Stimulated activated CD8-positive, alpha-beta memory T cell treated with anti-CD3 and anti-CD28 coated beads, Interleukin-15, amount 100 ng/mL, for 4 hours (primary cell): Measurements from ENCODE around the gene NECTIN2.
"Not testable (repeated sequence)": the region's sequence is repeated elsewhere in the genome, so short reads cannot be mapped to it uniquely, and the experiment has no call there.

Experiments used
- DNase-seq, 2 donors: peaks; one replicate each; pipeline ENCODE4 v3.0.0-alpha.2; 2020; ENCODE audit warnings: low read depth in 2 of 2

The NECTIN2 gene

GRCh38 chr19:44884566-44884965 lies 38.5 kb downstream of the NECTIN2 start:
- DNase-seq = no peak

DNA sequence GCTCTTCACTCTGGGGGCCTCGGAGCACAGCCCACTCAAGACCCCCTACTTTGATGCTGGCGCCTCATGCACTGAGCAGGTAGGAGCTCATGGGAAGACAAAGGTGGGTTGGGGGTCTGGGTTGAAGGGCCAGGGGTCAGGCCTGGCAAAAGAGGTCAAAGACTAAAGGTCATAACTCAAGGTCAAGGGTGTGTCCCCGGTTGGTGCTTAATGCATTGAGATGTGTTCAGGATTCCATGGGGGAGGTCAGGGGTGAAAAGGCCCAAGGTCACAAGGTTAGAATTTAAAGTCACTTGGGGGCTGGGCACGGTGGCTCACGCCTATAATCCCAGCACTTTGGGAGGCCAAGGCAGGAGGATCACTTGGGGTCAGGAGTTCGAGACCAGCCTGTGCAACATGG lies 40.0 kb downstream of the NECTIN2 start:
- no peak for DNase-seq

DNA sequence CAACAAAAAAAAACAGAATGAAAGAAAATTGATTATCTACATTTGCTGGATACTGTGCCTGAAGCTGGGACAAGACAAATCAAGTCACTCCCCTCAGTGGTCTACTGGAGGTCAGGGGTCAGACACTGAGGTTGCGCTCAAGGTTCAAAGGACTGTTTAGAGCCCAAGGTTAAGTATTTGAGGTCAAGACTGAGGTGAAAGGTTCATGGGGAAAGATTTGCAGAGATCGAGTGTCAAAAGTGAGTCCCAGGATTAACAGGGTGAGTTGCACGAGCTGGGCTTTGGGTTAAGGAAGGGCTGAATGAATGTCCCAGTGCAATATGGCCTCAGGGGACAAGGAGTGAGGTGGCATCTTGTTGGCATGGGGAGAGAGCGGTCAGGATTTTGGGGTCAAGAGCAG lies 41.6 kb downstream of the NECTIN2 start:
- DNase-seq = no peak

DNA sequence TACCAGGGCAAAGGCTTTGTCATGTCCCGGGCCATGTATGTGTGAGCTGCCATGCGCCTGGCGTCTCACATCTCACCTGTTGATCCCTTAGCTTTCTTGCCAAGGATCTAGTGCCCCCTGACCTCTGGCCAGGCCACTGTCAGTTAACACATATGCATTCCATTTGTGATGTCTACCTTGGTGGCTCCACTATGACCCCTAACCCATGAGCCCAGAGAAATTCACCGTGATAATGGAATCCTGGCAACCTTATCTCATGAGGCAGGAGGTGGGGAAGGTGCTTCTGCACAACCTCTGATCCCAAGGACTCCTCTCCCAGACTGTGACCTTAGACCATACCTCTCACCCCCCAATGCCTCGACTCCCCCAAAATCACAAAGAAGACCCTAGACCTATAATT lies 42.2 kb downstream of the NECTIN2 start:
- not testable (repeated sequence) for DNase-seq

DNA sequence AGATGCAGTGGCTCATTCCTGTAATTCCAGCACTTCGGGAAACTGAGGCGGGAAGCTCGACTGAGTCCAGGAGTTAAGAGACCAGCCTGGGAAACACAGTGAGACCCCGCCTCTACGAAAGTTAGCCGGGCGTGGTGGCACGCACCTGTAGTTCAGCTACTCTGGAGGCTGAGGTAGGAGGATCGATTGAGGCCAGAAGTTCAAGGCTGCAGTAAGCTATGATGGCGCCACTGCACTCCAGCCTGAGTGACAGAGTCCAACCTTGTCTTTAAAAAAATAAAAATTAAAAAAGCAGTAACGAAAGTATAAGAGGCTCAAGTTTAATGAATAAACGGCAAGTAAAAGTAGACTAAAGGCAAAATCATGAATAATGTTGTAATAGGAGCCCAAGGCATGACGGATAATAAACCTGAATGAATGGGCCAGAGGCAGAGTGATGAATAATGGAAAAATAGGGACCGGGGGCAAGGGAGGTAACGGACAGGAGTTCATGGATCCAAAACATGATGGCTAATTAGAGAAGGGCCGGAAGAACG lies 43.8 kb downstream of the NECTIN2 start:
- DNase-seq = no peak

DNA sequence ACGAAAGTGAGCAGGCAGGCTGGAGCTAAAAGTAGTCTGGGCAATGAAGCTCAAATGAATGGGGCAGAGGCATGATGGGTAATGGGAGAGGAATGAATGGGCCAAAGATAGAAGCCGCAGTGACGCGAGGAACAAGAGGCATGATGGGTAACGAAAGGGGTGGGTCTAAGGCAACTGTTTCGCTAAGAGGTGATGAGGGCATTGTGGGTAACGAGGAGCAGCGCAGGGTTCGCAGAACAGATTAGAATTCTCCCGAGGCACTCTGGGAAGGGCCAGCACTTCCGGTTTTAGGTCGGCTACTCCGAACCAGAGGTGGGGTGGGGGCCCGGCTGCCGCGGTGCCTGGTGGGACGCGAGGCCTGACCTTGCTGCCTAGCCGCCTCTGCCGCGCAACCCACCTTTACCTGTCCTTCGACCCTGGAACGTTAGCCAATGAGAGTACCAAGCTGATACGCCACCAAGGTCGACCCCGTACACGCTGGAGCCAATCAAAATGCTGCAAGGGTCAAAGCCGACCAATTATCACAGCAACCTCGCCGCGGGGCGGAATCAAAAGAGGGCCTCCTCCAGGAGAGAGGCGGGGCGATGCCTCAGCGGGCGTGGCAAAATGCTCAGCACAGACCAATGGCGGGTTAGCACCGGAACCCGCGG lies 44.4 kb downstream of the NECTIN2 start:
- peak in 1 of 2 donors; percentile 100 for DNase-seq

- DNase-seq = peak in 1 of 2 donors; percentile 100
These were observed 45.2 kb downstream of the NECTIN2 start, which contains the start of gene TOMM40 for GRCh38 chr19:44891016-44891882. Gene TOMM40, plus strand, starts transcription at chr19:44891254. Its CDS starts 162 bp downstream, at chr19:44891416.

DNA sequence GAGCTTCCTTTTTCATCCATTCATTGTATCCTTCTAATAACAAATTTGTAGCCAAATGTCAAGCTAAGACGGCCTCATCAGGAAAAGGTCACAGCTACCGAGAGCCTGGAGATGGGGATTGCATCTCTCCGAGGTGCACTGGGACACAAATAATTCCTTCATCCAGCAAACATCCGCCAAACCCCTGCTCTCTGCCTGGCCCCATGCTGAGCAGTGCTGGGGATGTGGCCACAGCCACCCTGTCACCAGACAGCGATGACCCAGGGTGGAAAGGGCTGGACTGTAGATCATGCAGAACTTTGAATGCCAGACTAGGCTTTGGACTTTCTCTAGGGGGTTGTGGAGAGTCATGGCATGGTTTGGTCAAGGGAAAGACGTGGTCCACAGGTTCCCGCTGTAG lies 46.8 kb downstream of the NECTIN2 start:
- DNase-seq = no peak

GRCh38 chr19:44893332-44894051 lies 47.4 kb downstream of the NECTIN2 start:
- no peak for DNase-seq

DNA sequence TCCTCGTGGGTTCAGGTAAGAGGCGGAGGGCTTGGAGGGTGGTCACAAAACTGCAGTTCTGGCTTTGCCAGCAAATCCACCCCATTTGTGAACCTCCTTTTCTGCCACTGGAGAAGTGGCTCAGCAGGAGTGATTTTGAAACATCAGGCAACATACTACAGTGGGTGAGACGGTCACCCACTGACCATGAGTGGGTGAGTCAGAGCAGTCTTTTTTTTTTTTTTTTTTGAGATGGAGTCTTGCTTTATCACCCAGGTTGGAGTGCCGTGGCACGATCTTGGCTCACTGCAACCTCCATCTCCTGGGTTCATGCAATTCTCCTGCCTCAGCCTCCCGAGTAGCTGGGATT lies 47.9 kb downstream of the NECTIN2 start:
- DNase-seq = no peak

DNA sequence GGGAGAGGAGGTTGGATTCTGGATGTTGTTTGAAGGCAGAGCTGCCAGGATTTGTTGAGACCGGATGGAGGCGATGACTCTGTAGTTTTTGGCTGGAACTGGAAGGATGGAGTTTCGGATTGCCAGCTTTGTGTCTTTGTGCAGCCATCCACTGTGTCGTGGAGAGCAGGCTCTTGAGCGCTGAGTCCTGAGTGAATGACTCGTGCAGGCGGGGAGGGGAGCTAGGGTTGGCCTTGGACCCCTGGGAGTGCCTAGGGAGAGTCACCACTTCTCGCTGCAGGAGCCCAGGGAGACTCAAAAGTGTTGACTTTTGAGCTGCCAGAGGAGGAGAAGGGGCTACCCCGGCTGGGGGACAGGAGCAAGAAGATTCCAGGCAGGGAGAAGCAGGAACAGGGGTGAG lies 48.8 kb downstream of the NECTIN2 start:
- no peak for DNase-seq

DNA sequence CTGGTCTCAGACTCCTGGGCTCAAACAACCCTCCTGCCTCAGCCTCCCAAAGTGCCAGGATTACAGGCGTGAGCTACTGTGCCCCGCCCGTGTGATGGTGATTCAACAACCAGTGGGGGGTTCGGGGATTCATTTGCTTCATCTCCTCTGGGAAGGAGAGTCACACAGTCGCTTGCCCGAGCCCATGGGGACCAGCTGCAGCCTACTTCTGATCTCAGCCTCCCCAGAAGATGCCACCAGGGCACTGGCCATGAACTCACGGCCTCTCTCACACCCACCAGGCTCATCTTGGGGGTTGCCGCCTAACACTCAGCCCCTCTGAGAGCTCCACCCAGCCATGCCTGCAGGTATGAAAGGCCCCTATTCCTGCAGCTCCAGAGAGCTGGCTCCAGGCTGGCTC lies 51.7 kb downstream of the NECTIN2 start:
- no peak for DNase-seq

DNA sequence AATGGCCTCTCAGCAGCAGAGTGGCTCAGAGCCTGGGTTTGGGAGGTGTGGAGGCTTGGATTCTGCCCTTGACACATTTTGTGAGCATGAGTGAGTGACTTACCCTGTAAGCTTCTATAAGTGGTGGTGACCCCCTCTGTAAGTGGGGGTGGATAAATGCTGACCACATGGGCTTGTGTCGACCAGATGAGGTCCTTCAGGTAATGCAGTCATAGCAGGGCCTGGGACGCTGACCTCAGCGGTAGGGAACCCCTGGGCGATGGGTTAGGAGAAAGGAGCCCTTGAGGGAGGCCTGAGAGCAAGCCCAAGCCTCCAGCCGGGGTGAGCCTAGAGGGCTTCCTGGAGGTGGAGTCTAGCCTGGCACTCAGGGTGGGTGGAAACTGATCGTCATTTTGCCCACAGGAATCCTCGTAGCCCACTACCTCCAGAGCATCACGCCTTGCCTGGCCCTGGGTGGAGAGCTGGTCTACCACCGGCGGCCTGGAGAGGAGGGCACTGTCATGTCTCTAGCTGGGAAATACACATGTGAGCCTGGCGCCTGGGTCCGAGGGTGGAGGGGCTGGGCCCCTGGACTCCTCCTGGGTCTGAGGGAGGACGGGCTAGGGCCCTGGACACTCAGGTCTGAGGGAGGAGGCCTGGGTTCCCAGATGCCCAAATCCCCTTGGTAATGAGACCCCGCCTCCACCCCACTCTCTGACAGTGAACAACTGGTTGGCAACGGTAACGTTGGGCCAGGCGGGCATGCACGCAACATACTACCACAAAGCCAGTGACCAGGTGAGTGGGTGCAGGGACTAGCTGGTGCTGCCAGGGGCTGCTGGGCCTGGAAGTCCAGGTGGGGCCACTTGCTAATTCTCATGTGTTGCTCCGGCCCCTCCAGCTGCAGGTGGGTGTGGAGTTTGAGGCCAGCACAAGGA lies 54.5 kb downstream of the NECTIN2 start:
- DNase-seq = no peak

DNA sequence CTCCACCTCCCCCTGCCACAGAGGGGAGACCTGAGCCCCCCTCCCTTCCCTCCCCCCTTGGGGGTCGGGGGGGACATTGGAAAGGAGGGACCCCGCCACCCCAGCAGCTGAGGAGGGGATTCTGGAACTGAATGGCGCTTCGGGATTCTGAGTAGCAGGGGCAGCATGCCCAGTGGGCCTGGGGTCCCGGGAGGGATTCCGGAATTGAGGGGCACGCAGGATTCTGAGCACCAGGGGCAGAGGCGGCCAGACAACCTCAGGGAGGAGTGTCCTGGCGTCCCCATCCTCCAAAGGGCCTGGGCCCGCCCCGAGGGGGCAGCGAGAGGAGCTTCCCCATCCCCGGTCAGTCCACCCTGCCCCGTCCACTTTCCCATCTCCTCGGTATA lies 57.1 kb downstream of the NECTIN2 start:
- DNase-seq = no peak

DNA sequence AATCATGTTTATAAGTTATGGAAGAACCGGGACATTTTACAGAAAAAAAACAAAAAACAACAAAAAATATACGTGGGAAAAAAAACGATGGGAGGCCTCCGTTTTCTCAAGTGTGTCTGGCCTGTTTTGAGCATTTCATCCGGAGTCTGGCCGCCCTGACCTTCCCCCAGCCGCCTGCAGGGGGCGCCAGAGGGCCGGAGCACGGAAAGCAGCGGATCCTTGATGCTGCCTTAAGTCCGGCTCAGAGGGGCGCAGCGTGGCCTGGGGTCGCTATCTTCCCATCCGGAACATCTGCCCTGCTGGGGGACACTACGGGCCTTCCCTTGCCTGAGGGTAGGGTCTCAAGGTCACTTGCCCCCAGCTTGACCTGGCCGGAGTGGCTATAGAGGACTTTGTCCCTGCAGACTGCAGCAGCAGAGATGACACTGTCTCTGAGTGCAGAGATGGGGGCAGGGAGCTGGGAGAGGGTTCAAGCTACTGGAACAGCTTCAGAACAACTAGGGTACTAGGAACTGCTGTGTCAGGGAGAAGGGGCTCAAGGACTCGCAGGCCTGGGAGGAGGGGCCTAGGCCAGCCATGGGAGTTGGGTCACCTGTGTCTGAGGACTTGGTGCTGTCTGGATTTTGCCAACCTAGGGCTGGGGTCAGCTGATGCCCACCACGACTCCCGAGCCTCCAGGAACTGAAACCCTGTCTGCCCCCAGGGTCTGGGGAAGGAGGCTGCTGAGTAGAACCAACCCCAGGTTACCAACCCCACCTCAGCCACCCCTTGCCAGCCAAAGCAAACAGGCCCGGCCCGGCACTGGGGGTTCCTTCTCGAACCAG lies 57.7 kb downstream of the NECTIN2 start:
- peak in 1 of 2 donors; percentile 37 for DNase-seq

GRCh38 chr19:44904426-44904994 lies 58.4 kb downstream of the NECTIN2 start:
- no peak for DNase-seq

DNA sequence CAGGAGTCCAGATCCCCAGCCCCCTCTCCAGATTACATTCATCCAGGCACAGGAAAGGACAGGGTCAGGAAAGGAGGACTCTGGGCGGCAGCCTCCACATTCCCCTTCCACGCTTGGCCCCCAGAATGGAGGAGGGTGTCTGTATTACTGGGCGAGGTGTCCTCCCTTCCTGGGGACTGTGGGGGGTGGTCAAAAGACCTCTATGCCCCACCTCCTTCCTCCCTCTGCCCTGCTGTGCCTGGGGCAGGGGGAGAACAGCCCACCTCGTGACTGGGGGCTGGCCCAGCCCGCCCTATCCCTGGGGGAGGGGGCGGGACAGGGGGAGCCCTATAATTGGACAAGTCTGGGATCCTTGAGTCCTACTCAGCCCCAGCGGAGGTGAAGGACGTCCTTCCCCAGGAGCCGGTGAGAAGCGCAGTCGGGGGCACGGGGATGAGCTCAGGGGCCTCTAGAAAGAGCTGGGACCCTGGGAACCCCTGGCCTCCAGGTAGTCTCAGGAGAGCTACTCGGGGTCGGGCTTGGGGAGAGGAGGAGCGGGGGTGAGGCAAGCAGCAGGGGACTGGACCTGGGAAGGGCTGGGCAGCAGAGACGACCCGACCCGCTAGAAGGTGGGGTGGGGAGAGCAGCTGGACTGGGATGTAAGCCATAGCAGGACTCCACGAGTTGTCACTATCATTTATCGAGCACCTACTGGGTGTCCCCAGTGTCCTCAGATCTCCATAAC lies 59.5 kb downstream of the NECTIN2 start, which contains the start of gene APOE:
APOE (plus strand) TSS at position 360 of the 724 bp plus-strand sequence. CDS start 829 bp downstream, outside the sequence.
- DNase-seq = no peak

DNA sequence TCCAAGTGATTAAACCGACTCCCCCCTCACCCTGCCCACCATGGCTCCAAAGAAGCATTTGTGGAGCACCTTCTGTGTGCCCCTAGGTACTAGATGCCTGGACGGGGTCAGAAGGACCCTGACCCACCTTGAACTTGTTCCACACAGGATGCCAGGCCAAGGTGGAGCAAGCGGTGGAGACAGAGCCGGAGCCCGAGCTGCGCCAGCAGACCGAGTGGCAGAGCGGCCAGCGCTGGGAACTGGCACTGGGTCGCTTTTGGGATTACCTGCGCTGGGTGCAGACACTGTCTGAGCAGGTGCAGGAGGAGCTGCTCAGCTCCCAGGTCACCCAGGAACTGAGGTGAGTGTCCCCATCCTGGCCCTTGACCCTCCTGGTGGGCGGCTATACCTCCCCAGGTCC lies 61.5 kb downstream of the NECTIN2 start:
- DNase-seq = no peak
